ENCODE data around the gene NPY4R. TPM values are rescaled to one million over a fixed set of nuclear protein-coding genes. Genes with fewer than 3 reads are reported as not detected.
"Not testable (repeated sequence)": the region's sequence is repeated elsewhere in the genome, so short reads cannot be mapped to it uniquely, and the experiment has no call there.

Gene NPY4R, protein sequence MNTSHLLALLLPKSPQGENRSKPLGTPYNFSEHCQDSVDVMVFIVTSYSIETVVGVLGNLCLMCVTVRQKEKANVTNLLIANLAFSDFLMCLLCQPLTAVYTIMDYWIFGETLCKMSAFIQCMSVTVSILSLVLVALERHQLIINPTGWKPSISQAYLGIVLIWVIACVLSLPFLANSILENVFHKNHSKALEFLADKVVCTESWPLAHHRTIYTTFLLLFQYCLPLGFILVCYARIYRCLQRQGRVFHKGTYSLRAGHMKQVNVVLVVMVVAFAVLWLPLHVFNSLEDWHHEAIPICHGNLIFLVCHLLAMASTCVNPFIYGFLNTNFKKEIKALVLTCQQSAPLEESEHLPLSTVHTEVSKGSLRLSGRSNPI
- total RNA-seq (2022) (0.23 and 0.56 TPM in 2 replicates), Bru-seq, nascent RNA (percentile 16 among the genes with signal in this experiment), BruChase-seq, experiment 1, labeled RNA remaining after a 2-hour chase (percentile 21 among the genes with signal in this experiment), BruChase-seq, experiment 2, labeled RNA remaining after a 6-hour chase (percentile 13 among the genes with signal in this experiment)
- long read RNA-seq, result 0 reads

DNA sequence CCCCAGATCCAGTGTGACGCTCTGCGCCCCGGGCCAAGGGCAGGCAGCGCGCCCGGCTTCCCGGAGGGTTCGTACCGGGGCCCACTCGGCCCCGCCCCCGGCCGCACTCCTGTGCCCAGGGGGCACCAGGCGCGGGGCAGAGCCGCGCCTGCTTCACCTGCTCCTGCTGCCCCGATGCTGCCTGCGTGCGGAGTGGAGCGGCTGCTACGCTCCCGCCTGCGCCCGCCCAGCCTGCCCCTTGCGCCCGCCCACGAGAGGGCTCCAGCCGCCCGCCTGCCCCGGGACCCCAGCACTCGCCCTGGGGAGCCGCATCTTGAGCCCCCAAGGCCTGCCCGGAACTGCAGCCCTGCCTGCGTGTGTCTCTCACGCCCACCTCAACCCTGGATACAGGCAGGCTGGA lies at the start of gene NPY4R:
Gene NPY4R (minus strand): TSS at position 194 of the 400 bp plus-strand sequence. CDS start 3,323 bp downstream, outside the sequence.
- intact Hi-C loops (cut with micrococcal nuclease; ENCODE audit: unreplicated experiment); POLR2A ChIA-PET; H3K36me3 Mint-ChIP-seq (ENCODE audit: insufficient read depth, unreplicated experiment); H3K4me1 ChIP-seq; H3K4me3 Mint-ChIP-seq (ENCODE audit: unreplicated experiment); CTCF ChIA-PET; H3K27me3 Mint-ChIP-seq (ENCODE audit: insufficient read depth, unreplicated experiment); H3K27me3 ChIP-seq (replicated peaks; ENCODE audit: control insufficient read depth, insufficient read depth, low read length); H3K27ac Mint-ChIP-seq (ENCODE audit: unreplicated experiment); H3K9me3 Mint-ChIP-seq (ENCODE audit: unreplicated experiment); DNase-seq; BruUV-seq (replicated peaks); H3K9me3 ChIP-seq; H3K4me1 Mint-ChIP-seq (ENCODE audit: low read depth, unreplicated experiment); H3K4me3 ChIP-seq (ENCODE audit: low read depth, low read length); H3K36me3 ChIP-seq (ENCODE audit: control insufficient read depth, insufficient read depth, low read length): not testable (repeated sequence)

DNA sequence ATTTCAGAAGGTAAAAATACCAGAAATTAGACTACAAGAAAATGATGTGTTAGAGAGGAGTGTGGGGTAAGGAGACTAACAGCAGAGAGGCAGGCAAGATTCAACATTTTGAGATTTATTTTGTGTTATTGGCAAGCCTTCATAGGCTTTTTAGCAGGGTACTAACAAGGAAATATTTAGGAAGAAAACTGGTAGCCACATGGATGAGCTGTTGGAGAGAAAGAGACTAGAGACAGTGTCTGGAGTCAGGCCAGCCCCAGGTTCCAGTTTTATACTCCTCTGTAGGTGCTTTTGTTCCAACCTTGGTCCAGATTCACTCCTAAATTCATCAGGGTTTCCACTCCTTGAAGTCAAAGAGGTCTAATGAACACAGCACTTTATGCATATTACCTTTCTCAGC lies 49.6 kb upstream of the NPY4R start:
- TF ChIP-seq, protein P1, sequence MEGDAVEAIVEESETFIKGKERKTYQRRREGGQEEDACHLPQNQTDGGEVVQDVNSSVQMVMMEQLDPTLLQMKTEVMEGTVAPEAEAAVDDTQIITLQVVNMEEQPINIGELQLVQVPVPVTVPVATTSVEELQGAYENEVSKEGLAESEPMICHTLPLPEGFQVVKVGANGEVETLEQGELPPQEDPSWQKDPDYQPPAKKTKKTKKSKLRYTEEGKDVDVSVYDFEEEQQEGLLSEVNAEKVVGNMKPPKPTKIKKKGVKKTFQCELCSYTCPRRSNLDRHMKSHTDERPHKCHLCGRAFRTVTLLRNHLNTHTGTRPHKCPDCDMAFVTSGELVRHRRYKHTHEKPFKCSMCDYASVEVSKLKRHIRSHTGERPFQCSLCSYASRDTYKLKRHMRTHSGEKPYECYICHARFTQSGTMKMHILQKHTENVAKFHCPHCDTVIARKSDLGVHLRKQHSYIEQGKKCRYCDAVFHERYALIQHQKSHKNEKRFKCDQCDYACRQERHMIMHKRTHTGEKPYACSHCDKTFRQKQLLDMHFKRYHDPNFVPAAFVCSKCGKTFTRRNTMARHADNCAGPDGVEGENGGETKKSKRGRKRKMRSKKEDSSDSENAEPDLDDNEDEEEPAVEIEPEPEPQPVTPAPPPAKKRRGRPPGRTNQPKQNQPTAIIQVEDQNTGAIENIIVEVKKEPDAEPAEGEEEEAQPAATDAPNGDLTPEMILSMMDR (IDR thresholded peaks at IDR 0.05; ENCODE audit: insufficient read depth in 1 of 2, low read depth in 1 of 2, low read length in 1 of 2, severe bottlenecking in 1 of 2, unreplicated experiment in 1 of 2), result no peak
- Histone ChIP-seq H3K9me3 (no peaks in the 10 kb centered on the region; the same call in 1 of the 2 replicates), H3K27me3 (replicated peaks; ENCODE audit: control insufficient read depth, insufficient read depth, low read length) (no peaks in the 10 kb centered on the region), H3K4me1 (peaks cover 8% of the 10 kb centered on the region; the same call in 1 of the 2 replicates), H3K36me3 (ENCODE audit: control insufficient read depth, insufficient read depth, low read length) (no peaks in the 10 kb centered on the region), H3K4me3 (ENCODE audit: low read depth, low read length) (no peak overlapping the region)
- CTCF ChIA-PET, result no interaction called here
- POLR2A ChIA-PET, result no interaction called here
- H3K4me3 Mint-ChIP-seq (ENCODE audit: unreplicated experiment), result no peak overlapping the region
- H3K9me3 Mint-ChIP-seq (ENCODE audit: unreplicated experiment), result no peaks in the 10 kb centered on the region
- H3K27me3 Mint-ChIP-seq (ENCODE audit: insufficient read depth, unreplicated experiment), result no peaks in the 10 kb centered on the region
- no peaks in the 10 kb centered on the region for H3K4me1 Mint-ChIP-seq (ENCODE audit: low read depth, unreplicated experiment)
- intact Hi-C loops (cut with micrococcal nuclease; ENCODE audit: unreplicated experiment), result no loop called here
- no peaks in the 10 kb centered on the region for H3K36me3 Mint-ChIP-seq (ENCODE audit: insufficient read depth, unreplicated experiment)
- no peak overlapping the region for H3K27ac Mint-ChIP-seq (ENCODE audit: unreplicated experiment)
- BruUV-seq (replicated peaks), result no TSS peak
- DNase-seq, result no peak

DNA sequence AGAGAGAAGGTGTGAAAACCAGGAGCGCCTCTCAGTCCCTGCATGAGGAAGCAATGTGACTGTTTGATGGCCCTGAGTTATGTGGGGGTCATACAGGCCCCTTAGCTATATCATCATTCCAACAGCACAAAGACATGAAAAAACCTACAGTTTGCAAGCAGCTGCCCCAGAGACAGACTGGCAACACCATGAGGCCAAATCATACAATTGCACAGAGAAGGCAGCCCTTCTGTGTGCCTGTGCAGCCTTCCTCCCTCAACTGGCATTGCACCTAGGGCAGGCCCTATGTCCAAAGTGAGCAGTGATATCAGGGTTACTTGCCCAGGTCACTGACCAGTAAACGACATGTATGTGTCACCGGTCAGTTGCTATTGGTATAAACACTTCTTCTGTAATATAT lies 49.1 kb upstream of the NPY4R start:
- no peaks in the 10 kb centered on the region for H3K27me3 Mint-ChIP-seq (ENCODE audit: insufficient read depth, unreplicated experiment)
- Histone ChIP-seq H3K36me3 (ENCODE audit: control insufficient read depth, insufficient read depth, low read length) (no peaks in the 10 kb centered on the region), H3K27me3 (replicated peaks; ENCODE audit: control insufficient read depth, insufficient read depth, low read length) (no peaks in the 10 kb centered on the region), H3K9me3 (no peaks in the 10 kb centered on the region; the same call in 1 of the 2 replicates), H3K4me1 (peaks cover 8% of the 10 kb centered on the region; the same call in 1 of the 2 replicates), H3K4me3 (ENCODE audit: low read depth, low read length) (no peak overlapping the region)
- TF ChIP-seq, protein P1 (IDR thresholded peaks at IDR 0.05; ENCODE audit: insufficient read depth in 1 of 2, low read depth in 1 of 2, low read length in 1 of 2, severe bottlenecking in 1 of 2, unreplicated experiment in 1 of 2), result no peak
- H3K4me1 Mint-ChIP-seq (ENCODE audit: low read depth, unreplicated experiment), result no peaks in the 10 kb centered on the region
- intact Hi-C loops (cut with micrococcal nuclease; ENCODE audit: unreplicated experiment), result no loop called here
- CTCF ChIA-PET, result no interaction called here
- H3K27ac Mint-ChIP-seq (ENCODE audit: unreplicated experiment), result no peak overlapping the region
- no peak overlapping the region for H3K4me3 Mint-ChIP-seq (ENCODE audit: unreplicated experiment)
- H3K9me3 Mint-ChIP-seq (ENCODE audit: unreplicated experiment), result no peaks in the 10 kb centered on the region
- no TSS peak for BruUV-seq (replicated peaks)
- POLR2A ChIA-PET, result no interaction called here
- DNase-seq, result no peak
- H3K36me3 Mint-ChIP-seq (ENCODE audit: insufficient read depth, unreplicated experiment), result no peaks in the 10 kb centered on the region

Data from Caco-2 (cell line).